HL-60 (cell line): ENCODE results near the gene CCDC127.

Experiments
- DNase-seq, 2 experiments: peaks; one replicate each; pipeline ENCODE4 v3.0.0-alpha.2; 2010 to 2020; ENCODE audit warnings: low read depth in 1 of 2, low spot score in 1 of 2
- H3K27ac ChIP-seq: fragments of 250-450 bp; sonication (Bioruptor Pico); replicated peaks from 2 replicates; pipeline ENCODE4 v1.5.1; 2020; ENCODE audit warnings: mild to moderate bottlenecking, moderate library complexity
- H3K27me3 ChIP-seq: fragments of 250-450 bp; sonication (Bioruptor Pico); 2 replicates; pipeline ENCODE4 v1.5.1; 2021; ENCODE audit warnings: mild to moderate bottlenecking, moderate library complexity; ENCODE audit not compliant: insufficient read depth, poor library complexity, severe bottlenecking
- H3K4me3 ChIP-seq: replicated peaks from 2 replicates; pipeline ENCODE4 v1.5.1; 2011; ENCODE audit warnings: mild to moderate bottlenecking, control low read depth, low read length; ENCODE audit not compliant: insufficient read depth
- CTCF ChIP-seq: IDR thresholded peaks from one replicate; pipeline ENCODE4 v1.5.1; 2011; ENCODE audit warnings: low read length, control low read depth, inconsistent platforms; ENCODE audit not compliant: insufficient read depth
- GABPA ChIP-seq: IDR thresholded peaks from 2 replicates; pipeline ENCODE4 v1.6.1; 2012; ENCODE audit warnings: low read depth
- POLR2AphosphoS5 ChIP-seq: IDR thresholded peaks from 2 replicates; pipeline ENCODE4 v1.6.1; 2012; ENCODE audit warnings: low read depth
- REST ChIP-seq: IDR thresholded peaks from 2 replicates; pipeline ENCODE4 v1.6.1; 2012; ENCODE audit warnings: low read depth; ENCODE audit not compliant: insufficient replicate concordance
- SPI1 ChIP-seq: IDR thresholded peaks from 2 replicates; pipeline ENCODE4 v1.6.1; 2012; ENCODE audit warnings: low read depth, mild to moderate bottlenecking, borderline replicate concordance

The CCDC127 gene

GRCh38 chr5:158807-159447 lies 59.0 kb downstream of the CCDC127 start:
- Histone ChIP-seq H3K27ac (no peak overlapping the region), H3K4me3 (no peak overlapping the region), H3K27me3 (peaks cover 16% of the 10 kb centered on the region)
- no peak for TF ChIP-seq POLR2AphosphoS5
- no peak for TF ChIP-seq REST
- no peak for TF ChIP-seq SPI1
- no peak for TF ChIP-seq CTCF
- TF ChIP-seq GABPA = no peak
- no peak for DNase-seq

- no peak for DNase-seq
- Histone ChIP-seq H3K27ac (no peak overlapping the region), H3K4me3 (no peak overlapping the region), H3K27me3 (peaks cover 16% of the 10 kb centered on the region)
- TF ChIP-seq CTCF (no peak), GABPA (no peak), POLR2AphosphoS5 (no peak), SPI1 (no peak), REST (no peak)
Measured at GRCh38 chr5:157801-158200, 60.2 kb downstream of the CCDC127 start.

- peaks cover 16% of the 10 kb centered on the region for H3K27me3 ChIP-seq
- no peak for TF ChIP-seq CTCF
- TF ChIP-seq GABPA = no peak
- TF ChIP-seq POLR2AphosphoS5 = no peak
- no peak for TF ChIP-seq REST
- TF ChIP-seq SPI1 = no peak
- no peak for DNase-seq
- no peak overlapping the region for H3K27ac ChIP-seq
- no peak overlapping the region for H3K4me3 ChIP-seq
Measured at GRCh38 chr5:157126-157715, 60.7 kb downstream of the CCDC127 start.
